Measurements from ENCODE around the gene RXRA. TPM values are rescaled to one million over a fixed set of nuclear protein-coding genes. Genes with fewer than 3 reads are reported as not detected.

Gene RXRA
- total and polyA plus RNA-seq, 2 of the 13 experiments (the other 11 are each of a cell fraction or from before 2014, with no cell fraction given) = 18.9 to 29.2 TPM

- no peak for TF ChIP-seq ZNF512 (CRISPR knock-in tag; IDR thresholded peaks at IDR 0.05)
- TF ChIP-seq HOXD1 (CRISPR knock-in tag; IDR thresholded peaks at IDR 0.05) = no peak
- peak; percentile 47; the same call in 1 of the 2 replicates for TF ChIP-seq ZNF138 (CRISPR knock-in tag; IDR thresholded peaks at IDR 0.05; ENCODE audit: low read depth)
- TF ChIP-seq CSRNP1 (CRISPR knock-in tag; IDR thresholded peaks at IDR 0.05) = peak; percentile 85
- TF ChIP-seq ESRRA (CRISPR knock-in tag; IDR thresholded peaks at IDR 0.05; ENCODE audit: low read depth) = no peak
- no peak for TF ChIP-seq CENPX (CRISPR knock-in tag; IDR thresholded peaks at IDR 0.05)
- no peak for TF ChIP-seq ZMYM2 (CRISPR knock-in tag; IDR thresholded peaks at IDR 0.05)
- no peak for TF ChIP-seq U2AF2 (IDR thresholded peaks at IDR 0.05; ENCODE audit: low read depth, low read length)
- no peak for TF ChIP-seq PRPF4 (IDR thresholded peaks at IDR 0.05; ENCODE audit: low read depth, low read length, poor library complexity, severe bottlenecking)
- TF ChIP-seq GTF3A (CRISPR knock-in tag; conservative IDR thresholded peaks at IDR 0.05) = no peak
- peak; percentile 70 for TF ChIP-seq ZFX (CRISPR knock-in tag; IDR thresholded peaks at IDR 0.05; ENCODE audit: low read depth)
- no peak for TF ChIP-seq CCAR2 (optimal IDR thresholded peaks at IDR 0.05; ENCODE audit: low read depth, low read length)
- peak; percentile 80 for TF ChIP-seq ARID5B (CRISPR knock-in tag; IDR thresholded peaks at IDR 0.05)
- TF ChIP-seq ZNF260 (CRISPR knock-in tag; IDR thresholded peaks at IDR 0.05; ENCODE audit: borderline replicate concordance, low read depth) = no peak
- TF ChIP-seq MAFG (CRISPR knock-in tag; IDR thresholded peaks at IDR 0.05) = no peak
- TF ChIP-seq ZNF10 (CRISPR knock-in tag; IDR thresholded peaks at IDR 0.05; ENCODE audit: borderline replicate concordance, low read depth) = no peak
- no peak for TF ChIP-seq ZBTB7A (CRISPR knock-in tag; IDR thresholded peaks at IDR 0.05)
- TF ChIP-seq PCBP1 (IDR thresholded peaks at IDR 0.05; ENCODE audit: borderline replicate concordance, low read depth, low read length) = no peak
- peak; percentile 96 for TF ChIP-seq ERF (CRISPR knock-in tag; IDR thresholded peaks at IDR 0.05)
- TF ChIP-seq HDAC2 (CRISPR knock-in tag; IDR thresholded peaks at IDR 0.05) = peak; percentile 31; the same call in 1 of the 2 replicates
- TF ChIP-seq TOPORS (CRISPR knock-in tag; IDR thresholded peaks at IDR 0.05) = peak; percentile 91
- peak; percentile 90 for TF ChIP-seq SMYD3 (CRISPR knock-in tag; IDR thresholded peaks at IDR 0.05)
- no peak for TF ChIP-seq TERF1 (CRISPR knock-in tag; IDR thresholded peaks at IDR 0.05)
Measured at GRCh38 chr9:134323741-134324358, 2.4 kb upstream of the RXRA start (continued).
